GM18520 (cell line): ENCODE results near the gene ADCY1.
"Not testable (repeated sequence)": the region's sequence is repeated elsewhere in the genome, so short reads cannot be mapped to it uniquely, and the experiment has no call there.

Experiments used
- ATAC-seq: cut with Tn5 transposase; IDR thresholded peaks from one replicate; pipeline ENCODE4 v1.9.1; 2021; ENCODE audit not compliant: unreplicated experiment

The ADCY1 gene

DNA sequence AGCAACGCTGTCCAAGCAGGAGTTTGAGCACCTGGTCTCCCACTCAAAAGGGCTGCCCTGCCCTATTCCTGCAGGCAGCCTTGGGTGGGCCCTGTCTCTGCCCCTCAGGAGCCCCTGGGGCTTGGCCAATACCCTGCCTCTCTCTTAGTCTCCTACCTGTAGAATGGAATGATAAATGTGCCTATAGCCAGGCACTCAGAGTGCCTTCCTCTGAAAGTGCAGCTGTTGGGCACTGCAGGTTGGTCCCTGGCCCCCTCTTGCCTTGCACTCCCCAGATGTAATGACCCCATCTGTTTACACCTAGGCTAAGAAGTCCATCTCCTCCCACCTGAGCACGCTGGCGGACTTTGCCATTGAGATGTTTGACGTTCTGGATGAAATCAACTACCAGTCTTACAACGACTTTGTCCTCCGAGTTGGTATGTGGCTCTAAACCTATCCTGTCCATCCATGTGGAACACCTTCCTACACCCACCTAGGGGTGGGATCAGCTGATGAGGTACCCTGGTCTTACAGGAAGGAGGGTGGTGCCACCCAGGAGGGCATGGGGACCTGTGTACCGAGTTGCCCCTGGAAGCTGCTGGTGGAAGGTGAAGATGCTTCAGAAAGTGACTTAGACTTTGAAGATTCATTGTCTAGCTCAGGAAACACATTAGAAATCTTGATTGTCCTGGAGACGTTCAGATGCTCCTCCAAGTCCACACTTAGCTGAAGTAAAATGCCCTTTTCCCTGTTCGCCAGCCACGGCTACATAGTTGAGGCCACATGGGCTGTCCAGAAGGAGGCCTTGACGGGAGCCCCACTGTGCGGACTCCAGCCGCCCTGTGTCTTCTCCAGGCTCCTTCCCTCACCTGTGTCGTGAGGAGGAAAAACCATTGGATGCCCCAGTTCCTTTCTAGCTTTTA, 134.1 kb downstream of the ADCY1 start:
- ATAC-seq = no peak

GRCh38 chr7:45709168-45710042, 135.2 kb downstream of the ADCY1 start:
- ATAC-seq = no peak

DNA sequence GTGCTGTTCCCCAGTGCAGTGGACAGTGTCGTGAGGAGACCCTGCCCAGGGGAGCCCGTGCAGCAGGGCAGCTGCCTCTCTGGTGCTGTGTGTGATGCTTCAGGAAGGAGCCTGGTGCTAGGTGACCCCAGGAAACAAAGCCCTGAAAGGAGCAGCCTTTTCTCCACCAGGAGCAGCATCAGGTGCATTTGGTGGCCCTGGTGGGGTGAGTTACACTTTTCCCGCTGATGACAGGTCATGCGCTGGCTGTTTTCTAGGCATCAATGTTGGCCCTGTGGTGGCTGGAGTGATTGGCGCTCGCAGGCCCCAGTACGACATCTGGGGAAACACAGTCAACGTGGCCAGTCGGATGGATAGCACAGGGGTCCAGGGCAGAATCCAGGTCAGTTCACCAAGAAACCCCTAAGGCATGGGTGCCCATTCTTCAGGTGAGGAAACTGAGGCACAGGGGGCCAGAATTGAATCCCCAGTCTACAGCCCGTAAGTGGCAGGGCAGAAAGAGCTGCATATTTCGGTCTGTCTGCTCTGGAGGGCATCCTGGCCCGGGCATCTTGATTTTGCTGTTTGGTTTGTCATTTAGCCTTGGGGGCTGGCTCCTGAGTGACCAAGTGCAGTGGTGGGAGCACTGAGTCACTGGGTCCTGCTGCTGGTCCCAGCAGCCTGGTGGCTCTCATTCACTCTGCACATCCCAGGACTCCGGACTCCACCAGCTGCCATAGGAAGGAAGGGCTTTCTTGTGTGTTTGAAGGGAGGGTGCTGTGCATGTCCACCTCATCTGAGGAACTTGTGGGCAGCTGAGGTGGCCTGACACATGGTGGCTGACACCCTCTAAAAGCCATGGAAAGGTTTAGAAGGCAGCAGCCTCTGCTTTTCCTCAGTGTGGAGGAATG, 136.3 kb downstream of the ADCY1 start:
- no peak for ATAC-seq

GRCh38 chr7:45711161-45711490, 137.0 kb downstream of the ADCY1 start:
- ATAC-seq = no peak

DNA sequence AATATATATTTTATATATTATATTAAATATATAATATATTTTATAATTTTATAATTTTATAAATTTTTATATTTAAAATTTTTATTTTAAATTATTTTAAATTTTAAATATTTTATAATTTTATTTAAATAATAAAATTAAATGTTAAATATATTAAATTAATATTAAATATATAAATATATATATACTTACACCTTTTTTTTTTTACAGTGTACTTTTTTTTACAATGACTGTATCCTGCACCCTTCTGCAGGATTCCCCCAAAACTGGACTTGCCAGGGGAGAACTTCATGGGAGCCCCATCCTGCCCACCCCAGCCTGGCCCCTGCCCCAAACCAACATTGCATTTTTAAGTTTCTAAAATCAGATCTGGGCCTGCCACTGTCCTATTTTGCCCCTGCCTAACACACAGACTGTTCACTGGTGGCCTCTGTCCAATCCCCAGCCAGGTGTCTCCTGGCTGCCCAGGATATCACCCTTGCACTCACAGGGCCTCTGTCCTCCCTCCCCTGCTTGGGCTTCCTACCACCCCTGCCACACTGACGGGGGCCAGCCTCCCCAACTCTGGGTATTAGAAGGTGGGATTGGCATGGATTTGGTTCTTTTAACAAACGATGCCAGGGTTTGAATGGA, 138.0 kb downstream of the ADCY1 start:
- ATAC-seq = no peak

GRCh38 chr7:45712872-45713668, 138.9 kb downstream of the ADCY1 start:
- no peak for ATAC-seq

GRCh38 chr7:45713669-45714520, 139.7 kb downstream of the ADCY1 start:
- no peak for ATAC-seq

DNA sequence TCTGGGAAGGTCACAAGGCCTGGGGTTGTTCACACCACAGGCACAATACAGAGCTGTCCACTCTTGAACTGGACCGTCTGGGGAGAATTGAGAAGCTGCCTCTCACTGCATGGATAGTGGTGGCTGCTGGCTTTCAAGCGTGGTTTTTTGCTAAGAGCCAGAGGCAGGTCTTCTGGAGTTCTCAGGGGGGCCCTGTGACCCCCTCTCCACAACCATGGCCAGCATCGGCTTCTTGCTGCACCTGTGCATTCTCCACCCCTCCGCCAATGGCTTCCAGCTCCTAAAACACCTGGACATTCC, 140.3 kb downstream of the ADCY1 start:
- ATAC-seq = no peak

- no peak for ATAC-seq
These were observed 141.5 kb downstream of the ADCY1 start for GRCh38 chr7:45715471-45716352.

GRCh38 chr7:45716380-45717203, 142.4 kb downstream of the ADCY1 start:
- ATAC-seq = no peak

DNA sequence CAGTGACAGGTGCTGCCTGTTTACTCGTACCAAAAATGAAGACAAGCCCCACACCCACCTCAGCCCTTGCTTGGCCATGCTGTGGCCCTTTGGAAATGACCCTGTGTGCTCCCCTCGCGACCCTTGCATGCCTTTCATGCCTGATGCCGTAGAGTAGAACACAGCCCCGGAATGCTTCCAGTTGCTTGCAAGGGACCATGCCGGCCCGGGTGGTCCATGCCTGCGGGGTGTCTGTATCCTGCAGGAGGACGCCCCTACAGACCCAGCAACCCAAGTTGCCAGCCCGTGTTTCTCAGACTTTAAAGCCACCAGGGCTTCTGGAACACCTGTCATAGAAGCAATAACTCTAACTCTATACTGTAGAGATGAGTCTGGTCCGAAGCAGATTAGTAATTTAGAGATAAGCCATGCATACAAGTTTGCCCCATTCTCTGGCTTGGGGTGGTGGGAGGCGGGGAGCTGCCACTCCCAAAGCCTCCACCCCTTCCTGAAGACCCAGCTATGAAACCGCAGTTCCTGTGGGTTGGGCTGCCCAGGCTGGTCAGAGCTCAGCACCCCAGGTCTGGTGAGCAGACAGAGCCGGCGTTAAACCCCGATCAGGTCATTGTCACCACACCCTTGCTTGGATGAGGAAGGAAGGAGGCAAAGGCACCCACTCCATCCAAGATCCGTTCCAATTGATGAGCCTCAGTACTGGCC, 143.5 kb downstream of the ADCY1 start:
- no peak for ATAC-seq

DNA sequence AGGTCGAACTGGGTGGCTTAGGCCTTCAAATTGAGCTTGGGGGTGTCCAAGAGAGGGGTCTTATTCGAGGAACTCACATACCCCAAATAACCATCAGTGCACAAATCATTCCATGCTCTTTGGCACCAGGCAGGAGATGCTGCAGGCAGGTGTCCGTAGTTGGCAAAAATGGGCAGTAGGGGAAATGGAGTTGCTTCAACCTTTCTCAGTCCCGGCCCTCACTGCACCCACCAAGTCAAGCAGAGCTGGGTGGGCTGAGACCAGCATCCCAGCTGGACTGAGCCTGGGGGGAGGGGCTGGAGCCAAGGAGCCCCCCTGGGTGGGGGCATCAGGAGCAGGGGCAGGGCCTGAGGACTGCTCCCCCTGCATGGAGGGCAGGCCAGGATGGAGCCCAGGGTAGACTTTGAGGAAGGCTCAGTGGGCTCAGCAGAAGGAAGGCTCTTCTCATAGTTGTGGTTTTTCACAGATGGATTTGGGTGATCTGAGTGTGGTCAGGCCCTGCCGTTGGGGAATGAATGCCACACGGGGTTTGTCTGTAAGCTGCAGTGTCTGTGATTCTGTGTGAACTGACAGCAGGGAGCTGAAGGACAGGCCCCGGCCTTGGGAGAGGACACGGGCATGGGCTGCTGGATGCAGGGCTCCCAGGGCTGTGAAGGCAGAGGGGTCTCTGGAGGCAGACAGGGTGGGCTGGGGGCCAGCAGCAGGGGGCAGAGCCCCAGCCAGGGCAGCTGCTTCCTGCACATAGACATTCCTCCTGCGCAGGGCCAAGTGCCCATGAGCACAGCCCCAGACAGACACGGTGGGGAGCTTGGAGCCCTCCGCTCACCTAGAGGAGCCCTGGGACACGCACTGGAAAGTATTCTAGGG, 144.5 kb downstream of the ADCY1 start:
- no peak for ATAC-seq

- ATAC-seq = no peak
These were observed 146.8 kb downstream of the ADCY1 start for GRCh38 chr7:45720989-45721388.

GRCh38 chr7:45721686-45722598, 147.8 kb downstream of the ADCY1 start:
- ATAC-seq = no peak

DNA sequence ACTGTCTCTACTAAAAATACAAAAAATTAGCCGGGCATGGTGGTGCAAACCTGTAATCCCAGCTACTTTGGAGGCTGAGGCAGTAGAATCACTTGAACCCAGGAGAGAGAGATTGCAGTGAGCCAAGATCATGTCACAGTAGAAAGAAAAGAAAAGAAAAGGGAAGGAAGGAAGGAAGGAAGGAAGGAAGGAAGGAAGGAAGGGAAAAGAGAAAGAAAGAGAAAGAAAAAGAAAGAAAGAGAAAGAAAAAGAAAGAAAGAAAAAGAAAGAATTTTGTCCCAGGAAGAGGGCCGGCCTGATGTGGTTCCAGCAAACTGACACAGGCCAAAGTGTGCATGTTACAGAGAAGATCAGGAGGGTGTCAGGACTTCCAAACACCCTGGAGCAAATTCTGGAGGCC, 151.1 kb downstream of the ADCY1 start:
- ATAC-seq = not testable (repeated sequence)
